ENCODE data around the gene ISCA1. TPM values are rescaled to one million over a fixed set of nuclear protein-coding genes. Genes with fewer than 3 reads are reported as not detected.

The ISCA1 gene
- total RNA-seq, 1 experiment from 2014 or later, result 42.5 TPM

DNA sequence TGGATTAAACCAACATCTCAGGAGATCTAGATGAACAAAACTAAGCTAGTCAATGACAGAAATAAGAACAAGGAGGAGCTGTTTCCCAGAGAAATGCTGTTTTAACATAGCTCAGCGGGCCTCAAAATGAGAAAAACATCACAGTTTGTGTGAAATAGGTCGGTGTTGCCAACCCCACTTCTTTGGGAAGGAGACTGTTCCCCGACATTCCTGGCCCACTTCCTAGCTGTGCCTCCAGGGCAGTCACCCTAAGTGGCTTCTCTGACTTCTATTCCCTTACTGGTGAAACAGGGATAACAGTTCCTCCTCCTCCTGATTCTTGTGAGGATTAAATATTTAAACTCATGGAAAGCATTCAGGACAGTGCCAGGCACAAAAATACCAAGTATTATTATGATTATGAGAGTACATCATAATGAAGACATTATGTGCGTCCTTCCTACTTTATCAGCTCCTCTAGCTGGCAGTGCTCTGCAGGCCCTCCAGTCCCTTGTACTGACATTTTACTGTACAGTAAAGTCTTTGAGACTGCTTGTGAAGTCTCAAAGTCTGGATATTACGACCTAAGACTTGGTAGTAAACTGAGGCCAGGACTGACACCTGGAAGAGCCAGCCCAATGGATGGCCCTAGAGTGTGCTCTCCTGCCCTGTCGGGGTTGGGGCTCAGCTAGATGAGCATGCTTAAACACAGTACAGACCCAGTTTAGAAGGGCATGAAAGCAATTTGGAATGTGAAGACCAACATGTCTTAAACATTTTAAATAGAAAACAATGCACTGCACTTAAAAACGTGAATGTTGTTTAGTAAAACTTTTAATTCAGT, 7.3 kb downstream of the ISCA1 start:
- no peaks in the 10 kb centered on the region for H3K27me3 ChIP-seq (replicated peaks; ENCODE audit: insufficient read depth, low read depth, low read length, poor library complexity)
- no peaks in the 10 kb centered on the region for H3K9me3 ChIP-seq (ENCODE audit: low read depth, low read length, poor library complexity, severe bottlenecking)
- H3K27ac ChIP-seq (ENCODE audit: low read depth, low read length, poor library complexity, severe bottlenecking), result no peak overlapping the region
- POLR2A ChIA-PET (ENCODE audit: low non-redundant PET), result no interaction called here
- H3K4me1 ChIP-seq (ENCODE audit: insufficient read depth, low read length, poor library complexity, severe bottlenecking), result peaks cover 4% of the 10 kb centered on the region
- peaks cover 17% of the 10 kb centered on the region for H3K36me3 ChIP-seq (ENCODE audit: insufficient read depth, low read length, poor library complexity, severe bottlenecking)
- TF ChIP-seq EZH2 (IDR thresholded peaks at IDR 0.05; ENCODE audit: borderline replicate concordance, low read depth, low read length, poor library complexity, severe bottlenecking), result no peak
- H3K4me3 ChIP-seq (ENCODE audit: low read depth, low read length, poor library complexity, severe bottlenecking), result no peak overlapping the region
- intact Hi-C loops (cut with micrococcal nuclease; ENCODE audit: unreplicated experiment), result no loop called here
- BruUV-seq (replicated peaks), result no TSS peak
- DNase-seq (ENCODE audit: low spot score), result no peak
- CTCF ChIA-PET, result interaction anchor here (0.6 kb wide), 1 partner anchor 7 kb away, joined by 4 read pairs; no protein-coding TSS in a partner anchor

- POLR2A ChIA-PET (ENCODE audit: low non-redundant PET), result no interaction called here
- CTCF ChIA-PET, result no interaction called here
These were observed 10.1 kb downstream of the ISCA1 start for GRCh38 chr9:86272221-86272620.

DNA sequence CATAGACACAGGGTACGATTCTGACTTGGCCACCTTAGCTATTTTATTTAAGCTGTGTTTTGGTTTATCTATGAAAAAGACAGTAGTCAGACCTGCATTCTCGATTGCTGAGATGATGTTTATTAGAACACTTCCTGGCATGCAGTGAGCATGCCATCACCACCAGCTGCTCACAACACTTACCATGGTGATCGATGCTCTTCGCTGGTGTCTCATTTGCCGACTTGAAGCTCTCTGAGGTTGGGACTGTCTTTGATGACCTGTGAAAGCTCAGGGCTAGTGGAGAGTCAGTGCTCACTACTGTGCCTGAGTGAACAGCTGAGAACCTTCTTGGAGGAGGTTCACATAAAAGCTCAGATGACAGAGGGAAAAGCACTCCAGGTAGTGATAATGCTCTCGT, 18.5 kb downstream of the ISCA1 start:
- no peak overlapping the region for H3K4me3 ChIP-seq (ENCODE audit: low read depth, low read length, poor library complexity, severe bottlenecking)
- no peaks in the 10 kb centered on the region for H3K27me3 ChIP-seq (replicated peaks; ENCODE audit: insufficient read depth, low read depth, low read length, poor library complexity)
- DNase-seq (ENCODE audit: low spot score), result no peak
- intact Hi-C loops (cut with micrococcal nuclease; ENCODE audit: unreplicated experiment), result no loop called here
- H3K9me3 ChIP-seq (ENCODE audit: low read depth, low read length, poor library complexity, severe bottlenecking), result no peaks in the 10 kb centered on the region
- ChIA-PET POLR2A (ENCODE audit: low non-redundant PET) (no interaction called here), CTCF (no interaction called here)
- no peaks in the 10 kb centered on the region for H3K4me1 ChIP-seq (ENCODE audit: insufficient read depth, low read length, poor library complexity, severe bottlenecking)
- peaks cover 12% of the 10 kb centered on the region for H3K36me3 ChIP-seq (ENCODE audit: insufficient read depth, low read length, poor library complexity, severe bottlenecking)
- no TSS peak for BruUV-seq (replicated peaks)
- no peak for TF ChIP-seq CTCF (conservative IDR thresholded peaks at IDR 0.05; ENCODE audit: low read depth, low read length)
- no peak for TF ChIP-seq EZH2 (IDR thresholded peaks at IDR 0.05; ENCODE audit: borderline replicate concordance, low read depth, low read length, poor library complexity, severe bottlenecking)
- no peak overlapping the region for H3K27ac ChIP-seq (ENCODE audit: low read depth, low read length, poor library complexity, severe bottlenecking)

More at GRCh38 chr9:86272221-86272620, 10.1 kb downstream of the ISCA1 start:
- H3K4me3 ChIP-seq (ENCODE audit: low read depth, low read length, poor library complexity, severe bottlenecking), result no peak overlapping the region
- no peak overlapping the region for H3K27ac ChIP-seq (ENCODE audit: low read depth, low read length, poor library complexity, severe bottlenecking)
- H3K27me3 ChIP-seq (replicated peaks; ENCODE audit: insufficient read depth, low read depth, low read length, poor library complexity), result no peaks in the 10 kb centered on the region
- intact Hi-C loops (cut with micrococcal nuclease; ENCODE audit: unreplicated experiment), result no loop called here
- H3K4me1 ChIP-seq (ENCODE audit: insufficient read depth, low read length, poor library complexity, severe bottlenecking), result no peaks in the 10 kb centered on the region
- H3K36me3 ChIP-seq (ENCODE audit: insufficient read depth, low read length, poor library complexity, severe bottlenecking), result peaks cover 15% of the 10 kb centered on the region
- no peaks in the 10 kb centered on the region for H3K9me3 ChIP-seq (ENCODE audit: low read depth, low read length, poor library complexity, severe bottlenecking)
- TF ChIP-seq EZH2 (IDR thresholded peaks at IDR 0.05; ENCODE audit: borderline replicate concordance, low read depth, low read length, poor library complexity, severe bottlenecking) (no peak), CTCF (conservative IDR thresholded peaks at IDR 0.05; ENCODE audit: low read depth, low read length) (no peak)
- no peak for DNase-seq (ENCODE audit: low spot score)
- BruUV-seq (replicated peaks), result no TSS peak

- intact Hi-C loops (cut with micrococcal nuclease; ENCODE audit: unreplicated experiment), result no loop called here
- H3K36me3 ChIP-seq (ENCODE audit: insufficient read depth, low read length, poor library complexity, severe bottlenecking), result peaks cover 12% of the 10 kb centered on the region
- no peak for DNase-seq (ENCODE audit: low spot score)
- no peak for TF ChIP-seq CTCF (conservative IDR thresholded peaks at IDR 0.05; ENCODE audit: low read depth, low read length)
- TF ChIP-seq EZH2 (IDR thresholded peaks at IDR 0.05; ENCODE audit: borderline replicate concordance, low read depth, low read length, poor library complexity, severe bottlenecking), result no peak
- no peak overlapping the region for H3K4me3 ChIP-seq (ENCODE audit: low read depth, low read length, poor library complexity, severe bottlenecking)
- POLR2A ChIA-PET (ENCODE audit: low non-redundant PET), result no interaction called here
- no peaks in the 10 kb centered on the region for H3K9me3 ChIP-seq (ENCODE audit: low read depth, low read length, poor library complexity, severe bottlenecking)
- H3K27ac ChIP-seq (ENCODE audit: low read depth, low read length, poor library complexity, severe bottlenecking), result no peak overlapping the region
- H3K4me1 ChIP-seq (ENCODE audit: insufficient read depth, low read length, poor library complexity, severe bottlenecking), result no peaks in the 10 kb centered on the region
- CTCF ChIA-PET, result no interaction called here
- H3K27me3 ChIP-seq (replicated peaks; ENCODE audit: insufficient read depth, low read depth, low read length, poor library complexity), result no peaks in the 10 kb centered on the region
- no TSS peak for BruUV-seq (replicated peaks)
These were observed 19.8 kb downstream of the ISCA1 start for GRCh38 chr9:86262492-86262891.
